Measurements from ENCODE around the gene SYPL1.

GRCh38 chr7:106112972-106113421, 885 bp upstream of the SYPL1 start:
- no peak for TF ChIP-seq CTCF (IDR thresholded peaks at IDR 0.05)
- no peak for TF ChIP-seq POLR2AphosphoS5 (IDR thresholded peaks at IDR 0.05; ENCODE audit: low read depth, low read length)
- no peak for TF ChIP-seq REST (IDR thresholded peaks at IDR 0.05; ENCODE audit: insufficient read depth in 1 of 2, low read depth in 2 of 2, low read length in 1 of 2)
- no peak for TF ChIP-seq SIN3A (IDR thresholded peaks at IDR 0.05; ENCODE audit: borderline replicate concordance, insufficient read depth, low read depth, low read length)
- no peak for TF ChIP-seq TCF7L2 (IDR thresholded peaks at IDR 0.05; ENCODE audit: low read depth, low read length)

All from Panc1 (cell line).